GM12878 (cell line): ENCODE data around the gene KCNK1. TPM values are rescaled to one million over a fixed set of nuclear protein-coding genes. Genes with fewer than 3 reads are reported as not detected.
A peak's percentile ranks its signal among the peaks of the same experiment; 100 is the strongest.

ENCODE experiments used
- ATAC-seq: fragments of 200-7000 bp; cut with Tn5 transposase; 3 replicates; pipeline ENCODE4 v1.9.1; 2020; ENCODE audit warnings: mild to moderate bottlenecking, moderate library complexity
- BruUV-seq: library from RNA; stranded (reverse); fragments of 400-500 nt; replicated peaks from 2 replicates; lab custom pipeline; 2021; lab: Mats Ljungman, UMichigan
- CTCF ChIA-PET: fragments of 300-600 bp; sonication (Branson Sonifier 250); formaldehyde crosslinking; extraction: SDS; loops from one replicate; lab custom pipeline; 2021; ENCODE audit warnings: inconsistent platforms; lab: Yijun Ruan, JAX
- POLR2A ChIA-PET: fragments of 350-600 bp; formaldehyde crosslinking; extraction: SDS; loops from one replicate; lab custom pipeline; 2021; ENCODE audit warnings: inconsistent platforms; lab: Charles Lee
- RAD21 ChIA-PET: fragments of 300-600 bp; sonication (Branson Sonifier 250); formaldehyde crosslinking; loops from one replicate; lab custom pipeline; 2023; ENCODE audit warnings: antibody characterized with exemption; ENCODE audit not compliant: unreplicated experiment; lab: Charles Lee
- SMC1A ChIA-PET: fragments of 300-600 bp; sonication (Branson Sonifier 250); formaldehyde crosslinking; loops from one replicate; lab custom pipeline; 2023; ENCODE audit not compliant: unreplicated experiment, uncharacterized antibody; lab: Charles Lee
- DNase-seq: peaks from one replicate; pipeline ENCODE4 v3.0.0-alpha.2; 2011; ENCODE audit warnings: low read depth, low spot score
- FAIRE-seq: peaks from 3 replicates; lab custom pipeline; 2011; peaks lifted over from hg19 to GRCh38; lab: Jason Lieb, UNC
- H2AFZ ChIP-seq: 2 replicates; pipeline ENCODE4 v1.6.0; 2011; ENCODE audit warnings: low read depth, low read length, control low read depth; ENCODE audit not compliant: control insufficient read depth
- H3K27ac ChIP-seq: 2 replicates; pipeline ENCODE4 v1.5.1; 2011; ENCODE audit warnings: control low read depth; ENCODE audit not compliant: control insufficient read depth, insufficient read depth
- H3K27me3 ChIP-seq, 2 experiments: replicated peaks in 1 of 2; 2 replicates each; pipeline versions ENCODE4 v1.6.0 to v1.6.1; 2011; ENCODE audit warnings: low read length in 1 of 2; ENCODE audit not compliant: control insufficient read depth in 2 of 2, insufficient read depth in 2 of 2
- H3K36me3 ChIP-seq, 2 experiments: 2 replicates each; pipeline ENCODE4 v1.5.1; 2011; ENCODE audit warnings: low read length in 1 of 2; ENCODE audit not compliant: control insufficient read depth in 2 of 2, insufficient read depth in 2 of 2
- H3K4me1 ChIP-seq: 2 replicates; pipeline ENCODE4 v1.6.1; 2011; ENCODE audit warnings: mild to moderate bottlenecking, low read length, moderate library complexity, mixed read lengths; ENCODE audit not compliant: control insufficient read depth, insufficient read depth
- H3K4me2 ChIP-seq: 2 replicates; pipeline ENCODE4 v1.6.0; 2011; ENCODE audit warnings: control low read depth; ENCODE audit not compliant: control insufficient read depth, insufficient read depth
- H3K4me3 ChIP-seq: fragments of 200-600 bp; sonication (generic); 2 replicates; pipeline ENCODE4 v1.5.1; 2016
- H3K79me2 ChIP-seq: 2 replicates; pipeline ENCODE4 v1.6.0; 2011; ENCODE audit warnings: low read length; ENCODE audit not compliant: control insufficient read depth, insufficient read depth
- H3K9ac ChIP-seq: 2 replicates; pipeline ENCODE4 v1.8.0; 2011; ENCODE audit warnings: low read length, control low read depth, mixed read lengths; ENCODE audit not compliant: control insufficient read depth, insufficient read depth
- H3K9me3 ChIP-seq: replicated peaks from 3 replicates; pipeline ENCODE4 v1.5.1; 2011; ENCODE audit warnings: mild to moderate bottlenecking, low read length; ENCODE audit not compliant: control insufficient read depth, insufficient read depth
- H4K20me1 ChIP-seq: 2 replicates; pipeline ENCODE4 v1.6.0; 2011; ENCODE audit not compliant: control insufficient read depth, insufficient read depth
- CBX3 ChIP-seq: fragments of 200-600 bp; sonication (generic); IDR thresholded peaks from 2 replicates; pipeline ENCODE4 v1.6.1; 2016; ENCODE audit warnings: low read depth, borderline replicate concordance
- CBX5 ChIP-seq: sonication (generic); IDR thresholded peaks from 2 replicates; pipeline ENCODE4 v1.6.1; 2016; ENCODE audit warnings: low read depth, moderate library complexity, mild to moderate bottlenecking, inconsistent platforms
- EED ChIP-seq: sonication (generic); IDR thresholded peaks from 2 replicates; pipeline ENCODE4 v1.6.1; 2016; ENCODE audit warnings: antibody characterized with exemption, low read depth
- JUND ChIP-seq: IDR thresholded peaks from 2 replicates; pipeline ENCODE4 v1.6.1; 2012; ENCODE audit warnings: low read depth, mild to moderate bottlenecking, low read length, improper control_type of control experiment, moderate library complexity
- NR2C1 ChIP-seq: fragments of 450-650 bp; IDR thresholded peaks from 2 replicates; pipeline ENCODE4 v1.6.1; 2017; ENCODE audit warnings: antibody characterized with exemption, mild to moderate bottlenecking, moderate library complexity
- NRF1 ChIP-seq: conservative IDR thresholded peaks from 2 replicates; pipeline ENCODE4 v1.6.1; 2011; ENCODE audit warnings: mild to moderate bottlenecking, low read depth, low read length, improper control_type of control experiment
- RAD21 ChIP-seq: IDR thresholded peaks from 2 replicates; pipeline ENCODE4 v1.6.1; 2011; ENCODE audit warnings: mild to moderate bottlenecking, low read depth, low read length, moderate library complexity; ENCODE audit not compliant: insufficient read depth
- SMAD1 ChIP-seq: fragments of 450-650 bp; IDR thresholded peaks from 2 replicates; pipeline ENCODE4 v1.6.1; 2018; ENCODE audit warnings: mild to moderate bottlenecking, low read depth; ENCODE audit not compliant: partially characterized antibody
- STAT3 ChIP-seq: IDR thresholded peaks from 2 replicates; pipeline ENCODE4 v1.6.1; 2011; ENCODE audit warnings: low read depth, low read length, improper control_type of control experiment
- TAF1 ChIP-seq: IDR thresholded peaks from 2 replicates; pipeline ENCODE4 v1.6.1; 2011; ENCODE audit warnings: mild to moderate bottlenecking, low read depth, low read length, borderline replicate concordance
- TCF7 ChIP-seq: IDR thresholded peaks from 2 replicates; pipeline ENCODE4 v1.6.1; 2014; ENCODE audit warnings: antibody characterized with exemption, borderline replicate concordance
- ZZZ3 ChIP-seq: IDR thresholded peaks from 2 replicates; pipeline ENCODE4 v1.6.1; 2011; ENCODE audit warnings: low read depth; ENCODE audit not compliant: control insufficient read depth, insufficient read length
- WGBS: methylation state at CpG from one replicate; pipeline ENCODE4 v1.1.6; 2016; ENCODE audit warnings: low lambda C conversion rate; ENCODE audit not compliant: insufficient replicate concordance, insufficient coverage; ENCODE audit errors: missing lambda C conversion rate; 5-methylcytosine and 5-hydroxymethylcytosine counted together
- in situ Hi-C: fragments of 300-500 bp; cut with MboI; formaldehyde crosslinking; loops from 9 replicates; pipeline ENCODE4 v1.14.3; 2018; ENCODE audit warnings: mixed read lengths
- intact Hi-C: fragments of 100-400 bp; cut with micrococcal nuclease; formaldehyde crosslinking; loops from one replicate; pipeline ENCODE4 v1.14.2; 2022; ENCODE audit not compliant: unreplicated experiment
- polyA plus RNA-seq, 11 experiments: library from polyadenylated mRNA; depleted of rRNA in 4 of 11; unstranded in 6 of 11; stranded (reverse) in 5 of 11; fragments of >200 nt; fragmentation: Nextera tagmentation in 4 of 11; fragmentation: Illumina TruSeq in 1 of 11; extraction: Ambion mirVana in 4 of 11; extraction: Trizol in 1 of 11; gene quantifications; 1 replicate in 1 of 11; 2 replicates in 10 of 11; pipeline versions ENCODE4 v1.2.1 to v1.2.3, GENCODE V29; 2011 to 2016; ENCODE audit warnings: inconsistent platforms in 2 of 11, missing spikeins in 2 of 11, low read depth in 1 of 11
- total RNA-seq, 4 experiments: library from RNA; depleted of rRNA in 3 of 4; stranded (reverse); fragments of >200 nt in 3 of 4; fragmentation: Illumina TruSeq in 1 of 4; extraction: Trizol in 1 of 4; gene quantifications; 2 replicates each; pipeline versions ENCODE4 v1.2.1 to v1.2.3, GENCODE V29; 2013 to 2021
- TF ChIP-seq, protein P1 (sequence below): fragments of 150-350 bp; IDR thresholded peaks from 2 replicates; pipeline ENCODE4 v1.6.1; 2016; ENCODE audit warnings: low read depth, low read length

Gene KCNK1
- total and polyA plus RNA-seq, 10 of the 15 experiments (the other 5 are each of a cell fraction or from before 2014, with no cell fraction given), result 9.4 to 27.6 (median 15.1) TPM

DNA sequence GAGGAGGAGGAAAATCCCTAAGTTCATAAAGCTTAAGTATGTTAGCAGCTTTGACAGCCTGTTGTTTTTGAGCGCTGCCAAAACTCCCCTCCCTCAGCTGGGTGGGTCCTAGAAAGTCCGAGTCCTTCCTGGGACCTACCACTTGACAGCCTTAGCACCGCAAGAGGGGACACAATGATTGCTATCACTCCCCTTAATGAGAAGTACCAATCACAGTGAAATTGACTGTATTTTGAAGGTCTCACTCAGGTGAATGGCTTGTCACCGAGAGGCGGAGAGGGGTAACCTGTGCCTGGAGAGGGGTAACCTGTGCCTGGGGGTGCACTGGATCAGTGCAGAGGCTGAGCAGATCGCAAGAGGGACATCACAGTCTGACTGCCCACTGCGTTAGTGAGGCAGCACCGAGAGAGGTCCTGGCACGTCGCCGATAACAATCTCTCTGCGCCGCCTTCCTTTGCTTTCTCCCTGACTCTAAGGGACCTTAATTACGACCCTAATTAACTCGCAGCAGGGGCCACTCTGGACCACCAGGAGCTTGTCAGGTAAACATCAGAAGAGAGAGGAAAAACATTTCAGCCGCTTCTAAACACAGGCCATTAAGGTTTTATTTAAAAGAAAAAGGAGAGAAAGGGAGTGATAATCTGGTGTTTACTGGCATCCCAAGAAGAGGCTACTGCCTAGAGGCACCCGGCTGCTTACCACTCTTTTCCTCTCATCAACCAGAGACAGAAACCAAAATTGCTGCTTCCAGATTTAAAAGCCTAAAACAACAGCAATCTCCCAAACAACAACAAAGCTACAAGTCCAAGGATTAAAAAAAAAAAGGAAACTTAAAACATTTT is 25.7 kb upstream of the KCNK1 start:
- TF ChIP-seq CBX3 (no peak), ZZZ3 (no peak), TAF1 (no peak), SMAD1 (no peak), TCF7 (no peak), NRF1 (no peak), JUND (no peak), CBX5 (no peak), STAT3 (no peak), NR2C1 (no peak), RAD21 (no peak), EED (no peak)
- TF ChIP-seq, protein P1, sequence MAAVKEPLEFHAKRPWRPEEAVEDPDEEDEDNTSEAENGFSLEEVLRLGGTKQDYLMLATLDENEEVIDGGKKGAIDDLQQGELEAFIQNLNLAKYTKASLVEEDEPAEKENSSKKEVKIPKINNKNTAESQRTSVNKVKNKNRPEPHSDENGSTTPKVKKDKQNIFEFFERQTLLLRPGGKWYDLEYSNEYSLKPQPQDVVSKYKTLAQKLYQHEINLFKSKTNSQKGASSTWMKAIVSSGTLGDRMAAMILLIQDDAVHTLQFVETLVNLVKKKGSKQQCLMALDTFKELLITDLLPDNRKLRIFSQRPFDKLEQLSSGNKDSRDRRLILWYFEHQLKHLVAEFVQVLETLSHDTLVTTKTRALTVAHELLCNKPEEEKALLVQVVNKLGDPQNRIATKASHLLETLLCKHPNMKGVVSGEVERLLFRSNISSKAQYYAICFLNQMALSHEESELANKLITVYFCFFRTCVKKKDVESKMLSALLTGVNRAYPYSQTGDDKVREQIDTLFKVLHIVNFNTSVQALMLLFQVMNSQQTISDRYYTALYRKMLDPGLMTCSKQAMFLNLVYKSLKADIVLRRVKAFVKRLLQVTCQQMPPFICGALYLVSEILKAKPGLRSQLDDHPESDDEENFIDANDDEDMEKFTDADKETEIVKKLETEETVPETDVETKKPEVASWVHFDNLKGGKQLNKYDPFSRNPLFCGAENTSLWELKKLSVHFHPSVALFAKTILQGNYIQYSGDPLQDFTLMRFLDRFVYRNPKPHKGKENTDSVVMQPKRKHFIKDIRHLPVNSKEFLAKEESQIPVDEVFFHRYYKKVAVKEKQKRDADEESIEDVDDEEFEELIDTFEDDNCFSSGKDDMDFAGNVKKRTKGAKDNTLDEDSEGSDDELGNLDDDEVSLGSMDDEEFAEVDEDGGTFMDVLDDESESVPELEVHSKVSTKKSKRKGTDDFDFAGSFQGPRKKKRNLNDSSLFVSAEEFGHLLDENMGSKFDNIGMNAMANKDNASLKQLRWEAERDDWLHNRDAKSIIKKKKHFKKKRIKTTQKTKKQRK, result no peak
- Histone ChIP-seq H3K9me3 (no peaks in the 10 kb centered on the region), H3K27me3 (no peaks in the 10 kb centered on the region), H3K9ac (peak overlapping the region; percentile 28; the same call in 1 of the 2 replicates), H3K4me3 (no peak overlapping the region), H3K79me2 (no peaks in the 10 kb centered on the region), H3K27ac (no peak overlapping the region), H3K36me3 (no peaks in the 10 kb centered on the region), H4K20me1 (no peaks in the 10 kb centered on the region), H3K4me1 (peaks cover 5% of the 10 kb centered on the region; the same call in 1 of the 2 replicates), H3K4me2 (peak overlapping the region; percentile 69), H2AFZ (peak overlapping the region; percentile 84)
- intact Hi-C loops (no loop called here), in situ Hi-C loops (no loop called here)
- WGBS, result 11% methylated on average over 17 of the region's 17 CpGs
- DNase-seq (no peak), ATAC-seq (peak; percentile 78), FAIRE-seq (no peak)
- BruUV-seq, result no TSS peak
- ChIA-PET POLR2A (interaction anchor here (0.6 to 1.0 kb wide), 5 partner anchors 32 to 127 kb away, joined by 3 to 4 read pairs (median 3); no protein-coding TSS in a partner anchor), CTCF (interaction anchor here (0.5 to 1.4 kb wide), 4 partner anchors 8 to 147 kb away, joined by 3 to 7 read pairs (median 4); no protein-coding TSS in a partner anchor), RAD21 (interaction anchor here (1.1 to 1.4 kb wide), 2 partner anchors 85 to 147 kb away, joined by 3 read pairs; no protein-coding TSS in a partner anchor), SMC1A (interaction anchor here (0.7 to 1.9 kb wide), 6 partner anchors 8 to 149 kb away, joined by 3 to 7 read pairs (median 3); no protein-coding TSS in a partner anchor)
